GM20000 (cell line): ENCODE measurements around the gene ZDHHC21.

ENCODE experiments used
- DNase-seq: peaks from one replicate; pipeline ENCODE4 v3.0.0; 2012; ENCODE audit warnings: low spot score
- CTCF ChIP-seq: IDR thresholded peaks from 2 replicates; pipeline ENCODE4 v1.5.1; 2012; ENCODE audit warnings: mild to moderate bottlenecking, control low read depth; ENCODE audit errors: extremely low read depth, missing control alignments

Gene ZDHHC21

GRCh38 chr9:14693251-14693861, at the start of gene ZDHHC21:
TSS of gene ZDHHC21 (minus strand) at chr9:14693432. CDS start at chr9:14674340, 19,092 bp downstream.
- peak; percentile 90 for DNase-seq

GRCh38 chr9:14741369-14741768, 48.1 kb upstream of the ZDHHC21 start:
- TF ChIP-seq CTCF, result no peak
- peak; percentile 6 for DNase-seq

More at GRCh38 chr9:14693251-14693861, at the start of gene ZDHHC21:
- TF ChIP-seq CTCF, result no peak

- DNase-seq, result no peak
- TF ChIP-seq CTCF, result no peak
These were observed 39.9 kb upstream of the ZDHHC21 start for GRCh38 chr9:14733133-14733532.

GRCh38 chr9:14731294-14731981, 38.2 kb upstream of the ZDHHC21 start:
- TF ChIP-seq CTCF, result no peak
- no peak for DNase-seq

GRCh38 chr9:14730461-14730898, 37.2 kb upstream of the ZDHHC21 start:
- DNase-seq, result no peak
- no peak for TF ChIP-seq CTCF

- DNase-seq, result no peak
- TF ChIP-seq CTCF, result no peak
These were observed 30.1 kb upstream of the ZDHHC21 start for GRCh38 chr9:14723301-14723700.

- no peak for DNase-seq
- no peak for TF ChIP-seq CTCF
These were observed 29.3 kb upstream of the ZDHHC21 start, which contains the start of gene CER1 for GRCh38 chr9:14722391-14723035. TSS of gene CER1 (minus strand) at chr9:14722733. CDS start at chr9:14722672, 61 bp downstream.
